Esophagus squamous epithelium (tissue), 4 donors: ENCODE data around the gene CTSA.

Experiments
- CTCF ChIP-seq, 6 experiments: fragments of 450-650 bp in 4 of 6; fragments of 200-600 bp in 2 of 6; sonication (generic) in 2 of 6; IDR thresholded peaks; one replicate each; pipeline ENCODE4 v1.5.1; 2016 to 2019; ENCODE audit warnings: antibody characterized with exemption in 6 of 6, mild to moderate bottlenecking in 4 of 6, moderate library complexity in 4 of 6
- POLR2A ChIP-seq, 4 donors: fragments of 450-650 bp; IDR thresholded peaks; one replicate each; pipeline ENCODE4 v1.6.1; 2017; ENCODE audit warnings: antibody characterized with exemption in 4 of 4, mild to moderate bottlenecking in 4 of 4, moderate library complexity in 3 of 4

- TF ChIP-seq CTCF (IDR thresholded peaks at IDR 0.05) (no peak), POLR2A (IDR thresholded peaks at IDR 0.05) (no peak)
Measured at GRCh38 chr20:45867136-45867818, 23.9 kb upstream of the CTSA start.
